Measurements from ENCODE around the gene CSF1R.

The CSF1R gene

GRCh38 chr5:150085950-150086715, at the start of gene CSF1R:
CSF1R (minus strand) TSS chr5:150086554; CDS start chr5:150086427, 127 bp downstream.
- no peak for DNase-seq (ENCODE audit: low read depth in 2 of 3, low spot score in 1 of 3)

GRCh38 chr5:150135557-150136304, 49.4 kb upstream of the CSF1R start:
- DNase-seq (ENCODE audit: low read depth in 2 of 3, low spot score in 1 of 3), result no peak

GRCh38 chr5:150134198-150134588, 47.8 kb upstream of the CSF1R start:
- DNase-seq (ENCODE audit: low read depth in 2 of 3, low spot score in 1 of 3), result no peak

- no peak for DNase-seq (ENCODE audit: low read depth in 2 of 3, low spot score in 1 of 3)
Measured at GRCh38 chr5:150133581-150134197, 47.3 kb upstream of the CSF1R start.

GRCh38 chr5:150132740-150133139, 46.4 kb upstream of the CSF1R start:
- DNase-seq (ENCODE audit: low read depth in 2 of 3, low spot score in 1 of 3), result no peak

- no peak for DNase-seq (ENCODE audit: low read depth in 2 of 3, low spot score in 1 of 3)
Measured at GRCh38 chr5:150131978-150132694, 45.8 kb upstream of the CSF1R start.

- DNase-seq (ENCODE audit: low read depth in 2 of 3, low spot score in 1 of 3), result no peak
Measured at GRCh38 chr5:150131461-150131860, 45.1 kb upstream of the CSF1R start.

GRCh38 chr5:150130493-150130922, 44.2 kb upstream of the CSF1R start:
- no peak for DNase-seq (ENCODE audit: low read depth in 2 of 3, low spot score in 1 of 3)

GRCh38 chr5:150129813-150130492, 43.6 kb upstream of the CSF1R start:
- peak; percentile 18 to 49 (median 25) for DNase-seq (ENCODE audit: low read depth in 2 of 3, low spot score in 1 of 3)

GRCh38 chr5:150129454-150129812, 43.1 kb upstream of the CSF1R start:
- no peak for DNase-seq (ENCODE audit: low read depth in 2 of 3, low spot score in 1 of 3)

GRCh38 chr5:150126921-150127265, 40.5 kb upstream of the CSF1R start:
- DNase-seq (ENCODE audit: low read depth in 2 of 3, low spot score in 1 of 3), result no peak

- DNase-seq (ENCODE audit: low read depth in 2 of 3, low spot score in 1 of 3), result no peak
Measured at GRCh38 chr5:150126199-150126920, 40.0 kb upstream of the CSF1R start.

GRCh38 chr5:150125334-150125733, 39.0 kb upstream of the CSF1R start:
- no peak for DNase-seq (ENCODE audit: low read depth in 2 of 3, low spot score in 1 of 3)

GRCh38 chr5:150124596-150124995, 38.2 kb upstream of the CSF1R start:
- no peak for DNase-seq (ENCODE audit: low read depth in 2 of 3, low spot score in 1 of 3)

GRCh38 chr5:150124111-150124557, 37.8 kb upstream of the CSF1R start:
- DNase-seq (ENCODE audit: low read depth in 2 of 3, low spot score in 1 of 3), result no peak

- DNase-seq (ENCODE audit: low read depth in 2 of 3, low spot score in 1 of 3), result no peak
Measured at GRCh38 chr5:150123542-150123941, 37.2 kb upstream of the CSF1R start.

- no peak for DNase-seq (ENCODE audit: low read depth in 2 of 3, low spot score in 1 of 3)
Measured at GRCh38 chr5:150122536-150123481, 36.5 kb upstream of the CSF1R start.

- peak in 1 of 3 donors; percentile 6 for DNase-seq (ENCODE audit: low read depth in 2 of 3, low spot score in 1 of 3)
Measured at GRCh38 chr5:150122158-150122510, 35.8 kb upstream of the CSF1R start.

All from stimulated activated CD4-positive, alpha-beta T cell treated with anti-CD3 and anti-CD28 coated beads, Interleukin-12 subunit alpha, Interleukin-12 subunit beta, amount 100 ng/mL, for 48 hours (primary cell).